IMR-90 (cell line): ENCODE measurements around the gene FAXC. TPM values are rescaled to one million over a fixed set of nuclear protein-coding genes. Genes with fewer than 3 reads are reported as not detected.
"Not testable (repeated sequence)": the region's sequence is repeated elsewhere in the genome, so short reads cannot be mapped to it uniquely, and the experiment has no call there.

Experiments used
- ATAC-seq: fragments of 200-7000 bp; cut with Tn5 transposase; 2 replicates; pipeline ENCODE4 v1.9.1; 2020; ENCODE audit warnings: low read depth, mild to moderate bottlenecking, moderate library complexity
- BruUV-seq: library from RNA; stranded (reverse); fragments of 400-500 nt; replicated peaks from 2 replicates; lab custom pipeline; 2021; lab: Mats Ljungman, UMichigan
- CTCF ChIA-PET: fragments of 300-600 bp; formaldehyde crosslinking; extraction: SDS; loops from one replicate; lab custom pipeline; 2021; ENCODE audit warnings: antibody characterized with exemption; lab: Yijun Ruan, JAX
- POLR2A ChIA-PET: fragments of 300-600 bp; sonication (Branson Sonifier 250); formaldehyde crosslinking; loops from one replicate; lab custom pipeline; 2022; ENCODE audit warnings: antibody characterized with exemption; ENCODE audit not compliant: unreplicated experiment; lab: Charles Lee
- DNase-seq: peaks from one replicate; pipeline ENCODE4 v3.0.0; 2013
- H2AFZ ChIP-seq: replicated peaks from 2 replicates; pipeline ENCODE3; 2013; ENCODE audit warnings: low read length, mild to moderate bottlenecking; ENCODE audit not compliant: poor library complexity
- H2AK5ac ChIP-seq: 2 replicates; pipeline ENCODE4 v1.6.1; 2013; ENCODE audit warnings: low read depth, low read length, inconsistent platforms
- H2AK9ac ChIP-seq: replicated peaks from 2 replicates; pipeline ENCODE3; 2013; ENCODE audit warnings: mild to moderate bottlenecking, low read depth, low read length, moderate library complexity; ENCODE audit not compliant: poor library complexity
- H2BK120ac ChIP-seq: 2 replicates; pipeline ENCODE4 v1.6.1; 2013; ENCODE audit warnings: low read depth, low read length, inconsistent platforms
- H2BK15ac ChIP-seq: 3 replicates; pipeline ENCODE4 v1.6.1; 2013; ENCODE audit warnings: low read depth, low read length, inconsistent platforms
- H2BK20ac ChIP-seq: 2 replicates; pipeline ENCODE4 v1.6.1; 2013; ENCODE audit warnings: low read depth, mild to moderate bottlenecking, inconsistent platforms, low read length, moderate library complexity
- H2BK5ac ChIP-seq: 2 replicates; pipeline ENCODE4 v1.6.1; 2013; ENCODE audit warnings: mild to moderate bottlenecking, low read depth, low read length, inconsistent platforms; ENCODE audit not compliant: poor library complexity, severe bottlenecking
- H3K14ac ChIP-seq: replicated peaks from 2 replicates; pipeline ENCODE4 v1.6.1; 2013; ENCODE audit warnings: low read depth, low read length, inconsistent platforms
- H3K18ac ChIP-seq: 2 replicates; pipeline ENCODE4 v1.6.1; 2013; ENCODE audit warnings: low read depth, low read length, control low read depth
- H3K23ac ChIP-seq: 2 replicates; pipeline ENCODE4 v1.6.1; 2013; ENCODE audit warnings: low read depth, low read length, inconsistent platforms
- H3K27ac ChIP-seq: 2 replicates; pipeline ENCODE4 v1.5.1; 2013; ENCODE audit warnings: mild to moderate bottlenecking, control low read depth, low read length; ENCODE audit not compliant: insufficient read depth
- H3K27me3 ChIP-seq: 2 replicates; pipeline ENCODE4 v1.6.1; 2013; ENCODE audit warnings: low read length; ENCODE audit not compliant: control insufficient read depth, insufficient read depth
- H3K36me3 ChIP-seq: 2 replicates; pipeline ENCODE4 v1.6.1; 2013; ENCODE audit warnings: low read length, mixed read lengths; ENCODE audit not compliant: control insufficient read depth, insufficient read depth
- H3K4ac ChIP-seq: 2 replicates; pipeline ENCODE4 v1.6.1; 2013; ENCODE audit warnings: low read depth, low read length, inconsistent platforms
- H3K4me1 ChIP-seq: 2 replicates; pipeline ENCODE4 v1.6.1; 2013; ENCODE audit warnings: low read length, mixed read lengths; ENCODE audit not compliant: control insufficient read depth, insufficient read depth
- H3K4me2 ChIP-seq: 2 replicates; pipeline ENCODE4 v1.6.1; 2013; ENCODE audit warnings: low read depth, mild to moderate bottlenecking, control low read depth, low read length, moderate library complexity
- H3K4me3 ChIP-seq: 2 replicates; pipeline ENCODE4 v1.5.1; 2013; ENCODE audit warnings: low read depth, mild to moderate bottlenecking, control low read depth, low read length, moderate library complexity; ENCODE audit not compliant: insufficient read depth
- H3K56ac ChIP-seq: 2 replicates; pipeline ENCODE4 v1.6.1; 2013; ENCODE audit warnings: low read length, inconsistent platforms; ENCODE audit not compliant: insufficient read depth; ENCODE audit errors: extremely low read depth
- H3K79me1 ChIP-seq, 2 experiments: 2 replicates each; pipeline ENCODE4 v1.6.1; 2013; ENCODE audit warnings: low read length in 2 of 2, inconsistent platforms in 1 of 2, low read depth in 1 of 2
- H3K9ac ChIP-seq: 2 replicates; pipeline ENCODE4 v1.6.1; 2013; ENCODE audit warnings: low read depth, low read length, control low read depth
- H3K9me1 ChIP-seq: 2 replicates; pipeline ENCODE4 v1.6.1; 2013; ENCODE audit warnings: low read length, inconsistent platforms; ENCODE audit not compliant: insufficient read depth
- H3K9me3 ChIP-seq: 2 replicates; pipeline ENCODE4 v1.6.1; 2013; ENCODE audit warnings: low read length; ENCODE audit not compliant: control insufficient read depth, insufficient read depth
- H4K20me1 ChIP-seq: 2 replicates; pipeline ENCODE4 v1.6.1; 2013; ENCODE audit warnings: low read length, inconsistent platforms; ENCODE audit not compliant: insufficient read depth
- H4K5ac ChIP-seq: 2 replicates; pipeline ENCODE4 v1.6.1; 2013; ENCODE audit warnings: mild to moderate bottlenecking, low read depth, low read length, control low read depth
- H4K8ac ChIP-seq, 2 experiments: 2 replicates each; pipeline ENCODE4 v1.6.1; 2013; ENCODE audit warnings: low read depth in 2 of 2, low read length in 2 of 2, control low read depth in 1 of 2, inconsistent platforms in 1 of 2
- H4K91ac ChIP-seq: 2 replicates; pipeline ENCODE4 v1.6.1; 2013; ENCODE audit warnings: low read depth, low read length, inconsistent platforms; ENCODE audit not compliant: insufficient read depth
- WGBS, 2 experiments: methylation state at CpG; one replicate each; pipeline versions ENCODE4 v1.1.5 to v1.1.7; 2013; ENCODE audit warnings: missing lambda C conversion rate in 2 of 2; ENCODE audit not compliant: insufficient read length in 1 of 2; ENCODE audit errors: extremely low coverage in 2 of 2; 5-methylcytosine and 5-hydroxymethylcytosine counted together
- dilution Hi-C: fragments of 300-500 bp; cut with HindIII; formaldehyde crosslinking; loops from one replicate; pipeline ENCODE4 v1.14.3; 2018; ENCODE audit warnings: low sequenced_read_pairs; ENCODE audit not compliant: unreplicated experiment
- in situ Hi-C: fragments of 300-500 bp; cut with MboI; formaldehyde crosslinking; loops from 3 replicates; pipeline ENCODE4 v1.14.3; 2019; ENCODE audit warnings: low sequenced_read_pairs, inconsistent platforms, mixed read lengths
- intact Hi-C: fragments of 100-400 bp; cut with micrococcal nuclease; formaldehyde crosslinking; loops from 2 replicates; pipeline ENCODE4 v1.10.0; 2022
- polyA plus RNA-seq, 3 experiments: library from polyadenylated mRNA; depleted of rRNA; stranded (reverse); fragments of >200 nt; gene quantifications; 2 replicates each; pipeline ENCODE4 v1.2.3, GENCODE V29; 2012; ENCODE audit warnings: low replicate concordance in 1 of 3
- total RNA-seq: library from RNA; depleted of rRNA; stranded (reverse); fragments of >200 nt; gene quantifications from 2 replicates; pipeline ENCODE4 v1.2.3, GENCODE V29; 2012

FAXC gene
- total and polyA plus RNA-seq, 2 of the 4 experiments (the other 2 are of a cell fraction): 1.1 to 2.7 TPM

GRCh38 chr6:99335298-99335697 lies 14.2 kb downstream of the FAXC start:
- H3K79me1 ChIP-seq, DNase-seq, H3K9me3 ChIP-seq, H3K4me3 ChIP-seq, H2AK9ac ChIP-seq, H3K36me3 ChIP-seq, H4K8ac ChIP-seq, H3K4me1 ChIP-seq, H4K91ac ChIP-seq, H2BK120ac ChIP-seq, H3K14ac ChIP-seq, H3K27me3 ChIP-seq, H3K9me1 ChIP-seq, dilution Hi-C loops, H2AFZ ChIP-seq, H2BK15ac ChIP-seq, H2BK20ac ChIP-seq, H3K18ac ChIP-seq, POLR2A ChIA-PET, H3K9ac ChIP-seq, H3K56ac ChIP-seq, H3K4ac ChIP-seq, in situ Hi-C loops, H2BK5ac ChIP-seq, H3K4me2 ChIP-seq, H3K23ac ChIP-seq, H4K5ac ChIP-seq, H4K20me1 ChIP-seq, ATAC-seq, H3K27ac ChIP-seq, H2AK5ac ChIP-seq, BruUV-seq: not testable (repeated sequence)
- CTCF ChIA-PET: interaction anchor here (1.5 kb wide), 1 partner anchor 9 kb away, joined by 6 read pairs; no protein-coding TSS in a partner anchor
- 65% methylated on average over 2 of the region's 6 CpGs; no CpG with 5 or more reads in 1 of the 2 experiments for WGBS, 2 experiments
- intact Hi-C loops: loop anchor here (2.0 kb wide), 1 partner anchor 58 kb away; no protein-coding TSS in a partner anchor
